ENCODE results near the gene CYBA.

Gene CYBA

DNA sequence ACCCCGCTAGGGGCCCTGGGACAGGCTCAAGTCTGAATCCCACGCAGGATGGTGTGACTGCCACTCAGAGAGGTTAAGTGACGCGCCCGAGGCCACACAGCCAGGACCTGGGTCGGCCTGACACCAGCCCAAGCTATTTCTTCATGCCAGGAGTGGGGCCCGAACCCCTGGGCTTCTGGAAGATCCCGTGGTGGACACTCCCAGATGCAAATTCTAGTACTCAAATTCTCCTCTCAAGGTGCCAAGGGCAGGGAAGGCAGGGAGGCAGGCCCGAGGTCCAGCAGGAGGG is 7.3 kb downstream of the CYBA start:
- DNase-seq: no peak

DNA sequence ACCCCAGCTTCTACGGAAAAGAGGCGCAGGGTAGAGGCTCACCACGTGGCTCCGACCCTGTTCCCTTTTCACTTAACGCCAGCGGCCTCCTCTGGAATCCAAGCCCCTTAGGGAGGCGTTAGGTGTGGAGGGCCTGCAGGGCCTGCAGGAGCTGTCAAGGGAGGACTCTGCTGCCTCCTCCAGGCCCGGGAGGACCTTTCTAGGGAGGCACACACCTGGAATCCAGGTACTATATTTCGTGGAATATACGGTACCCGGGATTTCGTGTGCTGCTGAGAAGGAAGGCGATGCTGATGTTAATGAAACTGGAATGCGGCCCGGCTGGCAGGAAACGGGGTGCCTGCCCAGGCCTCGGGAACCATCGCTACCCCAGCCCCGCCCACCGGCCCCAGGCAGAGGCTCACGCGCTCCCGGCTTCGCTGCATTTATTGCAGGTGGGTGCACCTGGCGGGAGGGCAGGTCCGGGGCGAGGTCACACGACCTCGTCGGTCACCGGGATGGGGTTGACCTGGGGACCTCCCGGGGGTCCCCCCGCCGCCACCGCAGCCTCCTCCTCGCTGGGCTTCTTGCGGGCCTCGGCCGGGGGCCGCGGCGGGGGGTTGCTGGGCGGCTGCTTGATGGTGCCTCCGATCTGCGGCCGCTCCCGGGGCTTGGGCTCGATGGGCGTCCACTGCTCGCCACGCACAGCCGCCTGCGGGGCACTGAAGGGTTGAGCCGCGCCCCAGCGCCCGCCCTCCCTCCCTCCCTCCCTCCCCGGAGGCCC is 7.8 kb downstream of the CYBA start:
- no peak for DNase-seq

DNA sequence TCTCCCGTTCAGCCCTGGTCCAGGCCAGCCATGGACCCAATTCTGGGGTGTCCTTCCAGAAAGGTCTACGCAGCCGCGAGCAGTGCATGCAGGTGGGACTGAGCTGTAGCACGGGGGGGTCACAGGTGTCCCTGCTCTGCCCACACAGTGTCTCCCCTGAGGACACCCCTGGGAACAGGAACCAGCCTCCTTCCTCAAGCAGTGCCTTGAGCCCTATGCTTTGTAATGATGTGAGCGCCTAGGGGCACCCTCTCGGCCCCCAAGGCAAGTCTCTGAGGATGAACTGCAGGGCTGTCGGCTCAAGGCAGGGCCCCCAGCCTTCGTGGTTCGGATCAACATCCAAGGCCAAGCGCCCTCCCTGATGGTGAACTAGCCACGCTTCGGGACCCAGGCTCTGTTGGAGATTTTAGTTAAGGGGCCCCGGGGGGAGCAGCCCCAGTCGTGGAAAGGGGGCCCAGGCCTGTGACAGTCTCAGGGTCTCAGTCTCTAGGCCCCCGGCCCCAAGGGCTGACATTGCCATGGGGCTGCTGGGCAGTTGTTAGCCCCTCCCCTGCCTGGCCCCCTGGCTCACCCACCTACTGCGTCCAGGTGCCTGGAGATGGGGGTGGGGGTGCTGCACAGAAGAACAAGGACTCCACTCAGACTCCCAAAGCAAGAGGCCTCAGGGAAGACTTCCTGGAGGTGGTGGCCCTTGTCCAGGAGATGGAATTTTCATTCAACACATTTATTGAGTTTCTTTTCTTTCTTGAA is 10.2 kb downstream of the CYBA start:
- DNase-seq: no peak

GRCh38 chr16:88640039-88640495 is 10.8 kb downstream of the CYBA start:
- no peak for DNase-seq

DNA sequence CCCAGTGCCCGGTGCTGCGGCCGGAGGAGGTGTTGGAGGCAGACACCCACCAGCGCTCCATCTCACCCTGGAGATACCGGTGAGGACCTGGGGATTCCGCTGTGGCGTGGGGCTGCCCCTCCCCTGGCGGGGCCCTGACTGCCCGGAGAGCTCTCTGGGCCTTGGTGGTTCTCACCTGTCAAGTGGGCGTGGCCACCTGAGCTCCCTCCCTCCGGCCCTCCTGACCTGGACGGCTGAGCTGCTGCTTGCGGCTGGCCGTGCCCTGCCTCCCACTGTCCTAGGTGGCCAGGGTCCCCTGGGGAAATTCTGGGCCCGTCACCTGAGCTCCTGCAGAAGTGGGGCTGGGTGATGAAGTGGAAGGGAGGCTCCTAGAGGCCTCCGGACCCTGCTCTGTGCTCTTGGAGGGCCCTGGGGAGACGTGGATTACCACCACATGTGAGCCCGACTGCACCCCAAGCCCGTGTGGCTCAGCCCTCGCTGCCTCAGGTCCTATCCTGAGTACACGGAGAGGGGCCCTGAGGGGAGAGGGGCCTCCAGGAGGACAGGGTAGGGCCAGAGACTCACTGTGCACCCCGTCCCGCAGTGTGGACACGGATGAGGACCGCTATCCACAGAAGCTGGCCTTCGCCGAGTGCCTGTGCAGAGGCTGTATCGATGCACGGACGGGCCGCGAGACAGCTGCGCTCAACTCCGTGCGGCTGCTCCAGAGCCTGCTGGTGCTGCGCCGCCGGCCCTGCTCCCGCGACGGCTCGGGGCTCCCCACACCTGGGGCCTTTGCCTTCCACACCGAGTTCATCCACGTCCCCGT is 11.4 kb downstream of the CYBA start:
- peak in 1 of 2 experiments; percentile 53 for DNase-seq

DNA sequence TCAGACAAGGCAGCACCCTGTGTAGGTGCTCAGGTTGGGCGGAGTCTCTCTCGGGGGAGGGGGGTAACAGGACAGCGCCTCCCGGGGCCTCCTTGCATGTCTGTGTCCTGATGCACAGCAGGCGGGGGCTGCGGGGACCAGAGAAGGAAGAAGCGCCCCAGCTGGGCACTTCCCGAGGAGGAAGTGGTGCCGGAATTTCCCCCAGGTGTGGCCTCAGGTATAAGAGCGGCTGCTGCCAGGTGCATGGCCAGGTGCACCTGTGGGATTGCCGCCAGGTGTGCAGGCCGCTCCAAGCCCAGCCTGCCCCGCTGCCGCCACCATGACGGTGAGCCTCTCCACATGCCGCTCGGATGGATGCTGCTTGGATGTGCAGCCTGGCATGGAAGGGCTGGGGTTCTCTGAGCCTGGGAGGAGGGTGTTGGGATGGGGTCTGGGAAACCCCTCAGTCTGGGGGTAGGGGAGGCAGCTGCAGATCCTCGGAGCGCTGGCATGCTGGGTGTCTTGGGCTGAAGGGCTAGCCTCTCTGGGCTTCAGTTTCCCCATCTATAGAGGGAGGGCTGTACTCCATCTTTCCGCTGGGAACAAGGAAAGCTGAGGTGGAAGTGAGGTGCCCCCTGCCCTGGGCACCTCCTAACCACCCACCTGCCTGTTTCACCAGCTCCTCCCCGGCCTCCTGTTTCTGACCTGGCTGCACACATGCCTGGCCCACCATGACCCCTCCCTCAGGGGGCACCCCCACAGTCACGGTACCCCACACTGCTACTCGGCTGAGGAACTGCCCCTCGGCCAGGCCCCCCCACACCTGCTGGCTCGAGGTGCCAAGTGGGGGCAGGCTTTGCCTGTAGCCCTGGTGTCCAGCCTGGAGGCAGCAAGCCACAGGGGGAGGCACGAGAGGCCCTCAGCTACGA is 12.3 kb downstream of the CYBA start, which contains the start of gene IL17C:
Gene IL17C, plus strand, starts transcription at position 250 of the 908 bp plus-strand sequence. Its CDS starts 70 bp downstream, at position 320.
- peak; percentile 26 to 80 for DNase-seq

- no peak for DNase-seq
Measured at GRCh38 chr16:88636488-88637265, 14.2 kb downstream of the CYBA start.

- no peak for DNase-seq
Measured at GRCh38 chr16:88635671-88636319, 15.1 kb downstream of the CYBA start.

- no peak for DNase-seq
Measured at GRCh38 chr16:88634994-88635670, 15.7 kb downstream of the CYBA start.

GRCh38 chr16:88634141-88634993 is 16.5 kb downstream of the CYBA start:
- no peak for DNase-seq

GRCh38 chr16:88633684-88634140 is 17.1 kb downstream of the CYBA start:
- DNase-seq: peak in 1 of 2 experiments; percentile 43

DNA sequence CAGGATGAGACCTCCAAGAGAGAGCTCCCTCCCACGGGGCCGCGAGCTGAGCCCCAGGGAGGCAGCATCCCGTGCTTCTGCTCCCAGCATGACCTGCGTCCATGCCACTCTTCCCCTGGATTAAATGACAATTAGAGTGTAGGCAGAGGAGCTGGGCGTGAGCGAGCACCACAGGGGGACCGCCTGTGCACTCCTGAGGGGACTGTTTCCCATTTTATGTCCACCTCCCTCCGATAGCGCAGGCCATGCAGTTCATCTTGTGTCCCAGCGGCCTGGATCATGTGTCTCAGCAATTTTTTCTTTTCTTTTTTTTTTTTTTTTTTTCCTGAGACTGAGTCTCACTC is 18.3 kb downstream of the CYBA start:
- no peak for DNase-seq

- DNase-seq: no peak
Measured at GRCh38 chr16:88631920-88632586, 18.8 kb downstream of the CYBA start.

DNA sequence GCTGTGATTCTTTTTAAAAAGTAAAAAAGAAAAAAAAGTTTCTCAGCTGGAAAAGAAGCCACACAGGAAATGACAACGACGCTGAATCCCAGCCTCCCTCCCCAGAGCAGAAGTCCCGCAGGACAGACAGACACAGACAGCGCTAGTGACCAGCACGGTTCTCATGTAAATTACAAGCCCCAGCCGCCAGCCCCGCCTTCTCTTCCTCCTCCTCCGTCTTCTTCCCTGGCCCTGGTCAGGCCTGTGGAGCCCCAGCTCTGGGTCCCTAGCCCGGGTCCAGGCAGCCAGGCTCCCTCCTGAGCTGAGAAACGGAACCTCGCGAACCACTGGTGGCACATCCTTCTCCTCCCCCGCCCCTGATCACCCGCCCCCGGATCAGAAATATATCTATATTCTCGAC is 19.5 kb downstream of the CYBA start:
- no peak for DNase-seq

DNA sequence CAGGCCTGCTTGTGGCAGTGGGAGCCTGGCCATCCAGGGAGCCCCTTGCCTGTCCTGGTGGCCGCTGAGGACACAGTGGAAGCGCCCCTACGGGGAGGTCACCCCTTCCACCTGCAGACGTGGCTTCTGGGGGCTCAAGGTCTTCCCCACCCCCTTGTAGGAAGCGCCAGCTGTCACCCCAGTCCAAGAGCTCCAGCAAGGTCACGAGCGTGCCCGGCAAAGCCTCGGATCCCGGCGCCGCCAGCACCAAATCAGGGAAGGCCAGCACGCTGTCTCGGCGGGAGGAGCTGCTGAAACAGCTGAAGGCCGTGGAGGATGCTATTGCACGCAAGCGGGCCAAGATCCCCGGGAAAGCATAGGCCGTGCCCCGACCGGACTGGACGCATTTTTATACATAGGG is 19.9 kb downstream of the CYBA start:
- DNase-seq: no peak

GRCh38 chr16:88630433-88630832 is 20.4 kb downstream of the CYBA start:
- no peak for DNase-seq

- DNase-seq: no peak
Measured at GRCh38 chr16:88629835-88630234, 21.0 kb downstream of the CYBA start.

- DNase-seq: peak in 1 of 2 experiments; percentile 26
Measured at GRCh38 chr16:88628512-88628974, 22.3 kb downstream of the CYBA start.

All from NCI-H526 (cell line).